NB4 (cell line): ENCODE measurements around the gene AGFG2.

Source experiments
- CTCF ChIP-seq: IDR thresholded peaks from one replicate; pipeline ENCODE4 v1.5.1; 2012; ENCODE audit warnings: low read depth, low read length
- POLR2A ChIP-seq: IDR thresholded peaks from 2 replicates; pipeline ENCODE4 v1.6.1; 2011; ENCODE audit warnings: mild to moderate bottlenecking; ENCODE audit not compliant: insufficient read length; ENCODE audit errors: extremely low read depth

- TF ChIP-seq CTCF = no peak
- TF ChIP-seq POLR2A = no peak
Measured at GRCh38 chr7:100546129-100546925, 7.3 kb downstream of the AGFG2 start.
